ENCODE results near the gene KIAA1755. TPM values are rescaled to one million over a fixed set of nuclear protein-coding genes. Genes with fewer than 3 reads are reported as not detected.

The KIAA1755 gene
- total and polyA plus RNA-seq, 10 of the 15 experiments (the other 5 are each of a cell fraction or from before 2014, with no cell fraction given) = not detected

DNA sequence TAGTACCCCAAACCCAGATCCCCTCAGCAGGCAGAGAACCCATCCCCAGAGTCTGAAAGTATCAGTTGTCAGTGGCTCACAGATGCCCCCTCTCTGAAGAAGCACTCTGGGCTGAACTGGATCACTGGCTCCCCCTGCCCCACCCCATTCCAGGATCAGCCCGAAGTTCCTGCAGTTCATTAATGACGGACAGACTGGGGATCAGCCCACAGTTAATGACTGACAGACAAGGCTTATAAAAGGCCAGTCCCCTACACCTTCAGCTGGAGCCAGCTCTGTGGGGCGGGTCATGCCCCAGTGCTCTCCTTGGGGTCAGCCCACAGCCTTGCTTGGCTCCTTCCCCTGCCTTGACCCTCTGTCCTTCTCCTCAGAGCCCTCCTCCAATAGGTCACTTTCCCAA is 21.7 kb downstream of the KIAA1755 start:
- Histone ChIP-seq H3K36me3 (ENCODE audit: control insufficient read depth in 2 of 2, insufficient read depth in 2 of 2, low read length in 1 of 2) (no peaks in the 10 kb centered on the region), H3K9me3 (replicated peaks; ENCODE audit: control insufficient read depth, insufficient read depth, low read length) (peaks cover 13% of the 10 kb centered on the region; the same call in 2 of the 3 replicates), H3K4me3 (no peak overlapping the region), H3K79me2 (ENCODE audit: control insufficient read depth, insufficient read depth, low read length) (no peaks in the 10 kb centered on the region), H3K9ac (ENCODE audit: control insufficient read depth, insufficient read depth, low read length) (no peak overlapping the region), H2AFZ (ENCODE audit: control insufficient read depth, low read depth, low read length) (no peak overlapping the region), H3K4me1 (ENCODE audit: control insufficient read depth, insufficient read depth, low read length) (no peaks in the 10 kb centered on the region), H4K20me1 (ENCODE audit: control insufficient read depth, insufficient read depth) (no peaks in the 10 kb centered on the region), H3K4me2 (ENCODE audit: control insufficient read depth, insufficient read depth) (no peak overlapping the region), H3K27me3 (replicated peaks in 1 of 2; ENCODE audit: control insufficient read depth in 2 of 2, insufficient read depth in 2 of 2, low read length in 1 of 2) (no peaks in the 10 kb centered on the region), H3K27ac (ENCODE audit: control insufficient read depth, insufficient read depth) (no peak overlapping the region)
- ChIA-PET SMC1A (ENCODE audit: uncharacterized antibody, unreplicated experiment) (interaction anchor here (2.0 kb wide), 1 partner anchor 18 kb away, joined by 4 read pairs; no protein-coding TSS in a partner anchor), CTCF (no interaction called here), POLR2A (no interaction called here), RAD21 (ENCODE audit: unreplicated experiment) (no interaction called here)
- WGBS (ENCODE audit: insufficient coverage, insufficient replicate concordance, low lambda C conversion rate, missing lambda C conversion rate) = 22% methylated on average over 3 of the region's 3 CpGs
- FAIRE-seq = no peak
- TF ChIP-seq ZNF592 (IDR thresholded peaks at IDR 0.05) = no peak
- TF ChIP-seq SP1 (IDR thresholded peaks at IDR 0.05; ENCODE audit: low read depth, low read length) = no peak
- TF ChIP-seq, protein P1, sequence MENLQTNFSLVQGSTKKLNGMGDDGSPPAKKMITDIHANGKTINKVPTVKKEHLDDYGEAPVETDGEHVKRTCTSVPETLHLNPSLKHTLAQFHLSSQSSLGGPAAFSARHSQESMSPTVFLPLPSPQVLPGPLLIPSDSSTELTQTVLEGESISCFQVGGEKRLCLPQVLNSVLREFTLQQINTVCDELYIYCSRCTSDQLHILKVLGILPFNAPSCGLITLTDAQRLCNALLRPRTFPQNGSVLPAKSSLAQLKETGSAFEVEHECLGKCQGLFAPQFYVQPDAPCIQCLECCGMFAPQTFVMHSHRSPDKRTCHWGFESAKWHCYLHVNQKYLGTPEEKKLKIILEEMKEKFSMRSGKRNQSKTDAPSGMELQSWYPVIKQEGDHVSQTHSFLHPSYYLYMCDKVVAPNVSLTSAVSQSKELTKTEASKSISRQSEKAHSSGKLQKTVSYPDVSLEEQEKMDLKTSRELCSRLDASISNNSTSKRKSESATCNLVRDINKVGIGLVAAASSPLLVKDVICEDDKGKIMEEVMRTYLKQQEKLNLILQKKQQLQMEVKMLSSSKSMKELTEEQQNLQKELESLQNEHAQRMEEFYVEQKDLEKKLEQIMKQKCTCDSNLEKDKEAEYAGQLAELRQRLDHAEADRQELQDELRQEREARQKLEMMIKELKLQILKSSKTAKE (IDR thresholded peaks at IDR 0.05; ENCODE audit: low read depth, poor library complexity, severe bottlenecking) = no peak
- no peak for TF ChIP-seq SREBF1 (IDR thresholded peaks at IDR 0.05; ENCODE audit: low read length)
- no peak for TF ChIP-seq USF1 (IDR thresholded peaks at IDR 0.05; ENCODE audit: borderline replicate concordance, extremely low read length, insufficient read depth, low read depth, low read length)
- no peak for TF ChIP-seq ATF7 (IDR thresholded peaks at IDR 0.05; ENCODE audit: low read depth)
- TF ChIP-seq CHD2 (IDR thresholded peaks at IDR 0.05; ENCODE audit: borderline replicate concordance, low read depth, low read length) = no peak
- TF ChIP-seq ZNF207 (IDR thresholded peaks at IDR 0.05; ENCODE audit: borderline replicate concordance) = no peak
- BruUV-seq (replicated peaks) = no TSS peak
- no peak for ATAC-seq
- intact Hi-C loops (cut with micrococcal nuclease; ENCODE audit: unreplicated experiment) (no loop called here), in situ Hi-C loops (cut with MboI) (no loop called here)
- DNase-seq (ENCODE audit: low read depth, low spot score) = no peak

Measured in GM12878 (cell line).